Right renal pelvis (tissue), 4 donors: ENCODE results near the gene MYL5. TPM values are rescaled to one million over a fixed set of nuclear protein-coding genes. Genes with fewer than 3 reads are reported as not detected.
"Not testable (repeated sequence)": the region's sequence is repeated elsewhere in the genome, so short reads cannot be mapped to it uniquely, and the experiment has no call there.

Experiments used
- DNase-seq, 4 donors: peaks; one replicate each; pipeline ENCODE4 v3.0.0-alpha.2; 2013; ENCODE audit warnings: low read depth in 4 of 4, low spot score in 3 of 4, missing footprints in 1 of 4
- polyA plus RNA-seq, 4 donors: library from polyadenylated mRNA; unstranded; fragments of 120-200 nt; gene quantifications; one replicate each; pipeline ENCODE4 v1.2.1, GENCODE V29; 2013; ENCODE audit not compliant: insufficient read length in 4 of 4

MYL5 gene
- polyA plus RNA-seq, 4 donors: 14.1 to 23.3 (median 17.8) TPM

DNA sequence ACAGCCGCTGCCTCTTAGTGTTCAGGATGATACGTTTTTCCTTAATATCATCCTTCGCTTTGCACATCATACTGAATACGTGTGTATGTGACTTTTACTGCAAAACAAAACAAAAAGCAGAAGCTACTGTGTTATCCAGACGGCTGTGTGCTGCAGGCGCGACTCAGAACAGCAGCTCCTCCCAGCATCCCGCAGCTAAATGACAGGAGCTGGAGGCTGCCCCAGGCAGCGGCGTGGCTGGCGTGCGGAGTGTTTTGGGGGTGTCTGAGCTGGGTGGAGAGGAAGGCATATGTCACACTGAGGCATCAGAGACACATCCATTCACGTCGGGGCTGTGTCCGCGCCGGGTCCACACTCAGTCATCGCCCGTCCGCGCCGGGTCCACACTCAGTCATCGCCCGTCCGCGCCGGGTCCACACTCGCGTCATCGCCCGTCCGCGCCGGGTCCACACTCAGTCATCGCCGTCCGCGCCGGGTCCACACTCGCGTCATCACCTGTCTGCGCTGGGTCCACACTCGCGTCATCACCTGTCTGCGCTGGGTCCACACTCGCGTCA is 47.9 kb downstream of the MYL5 start:
- DNase-seq: no peak

DNA sequence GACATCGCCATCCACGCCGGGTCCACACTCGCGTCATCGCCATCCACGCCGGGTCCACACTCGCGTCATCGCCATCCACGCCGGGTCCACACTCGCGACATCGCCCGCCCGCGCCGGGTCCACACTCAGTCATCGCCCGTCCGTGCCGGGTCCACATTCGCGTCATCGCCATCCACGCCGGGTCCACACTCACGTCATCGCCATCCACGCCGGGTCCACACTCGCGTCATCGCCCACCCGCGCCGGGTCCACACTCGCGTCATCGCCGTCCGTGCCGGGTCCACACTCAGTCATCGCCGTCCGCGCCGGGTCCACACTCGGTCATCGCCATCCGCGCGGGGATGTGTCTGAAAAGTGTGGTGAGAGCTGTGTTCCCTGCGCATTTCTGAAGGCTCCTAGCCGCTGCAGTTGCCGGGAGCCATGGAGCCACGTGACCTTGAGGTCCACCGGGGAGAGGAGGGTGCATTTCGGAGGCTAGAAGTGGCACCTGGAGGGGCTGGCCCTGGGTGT is 48.6 kb downstream of the MYL5 start:
- no peak for DNase-seq

DNA sequence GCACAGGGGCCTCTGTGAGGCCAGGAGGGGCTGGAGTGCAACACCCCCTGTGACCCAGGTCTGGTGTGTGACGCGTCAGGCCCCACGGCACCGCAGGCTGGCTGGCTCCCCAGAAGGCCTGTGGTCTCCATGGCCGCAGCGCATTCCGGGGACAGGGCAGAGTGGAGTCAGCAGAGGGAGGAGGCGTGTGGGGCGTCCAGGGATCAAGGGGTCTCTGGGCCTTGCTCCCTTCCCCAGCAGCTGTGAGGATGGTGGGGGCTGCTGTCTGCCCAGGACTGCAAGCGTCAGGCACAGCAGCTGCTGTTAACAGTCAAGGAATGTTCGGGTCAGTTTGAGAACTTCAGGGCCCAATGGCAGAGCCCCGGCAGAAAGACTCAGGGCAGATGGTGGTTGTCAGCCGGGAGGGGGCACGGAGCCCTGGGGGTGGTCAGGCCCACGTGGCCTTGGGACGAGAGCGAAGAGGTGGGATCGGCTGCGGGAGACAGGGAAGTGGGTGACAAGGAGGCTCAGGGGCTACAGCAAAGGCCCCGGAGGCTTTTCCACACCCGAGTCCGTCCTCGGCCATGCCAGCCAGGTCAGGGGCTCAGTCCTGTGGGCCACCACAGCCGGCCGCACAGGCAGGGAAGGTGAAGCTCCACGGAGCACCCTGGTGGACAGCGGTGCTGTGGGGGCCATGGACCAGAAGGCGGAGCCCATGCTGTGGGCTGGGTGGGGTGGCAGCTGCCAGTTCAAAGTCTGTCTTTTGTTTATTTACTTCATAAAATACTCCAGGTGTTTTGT is 49.6 kb downstream of the MYL5 start:
- DNase-seq: no peak

DNA sequence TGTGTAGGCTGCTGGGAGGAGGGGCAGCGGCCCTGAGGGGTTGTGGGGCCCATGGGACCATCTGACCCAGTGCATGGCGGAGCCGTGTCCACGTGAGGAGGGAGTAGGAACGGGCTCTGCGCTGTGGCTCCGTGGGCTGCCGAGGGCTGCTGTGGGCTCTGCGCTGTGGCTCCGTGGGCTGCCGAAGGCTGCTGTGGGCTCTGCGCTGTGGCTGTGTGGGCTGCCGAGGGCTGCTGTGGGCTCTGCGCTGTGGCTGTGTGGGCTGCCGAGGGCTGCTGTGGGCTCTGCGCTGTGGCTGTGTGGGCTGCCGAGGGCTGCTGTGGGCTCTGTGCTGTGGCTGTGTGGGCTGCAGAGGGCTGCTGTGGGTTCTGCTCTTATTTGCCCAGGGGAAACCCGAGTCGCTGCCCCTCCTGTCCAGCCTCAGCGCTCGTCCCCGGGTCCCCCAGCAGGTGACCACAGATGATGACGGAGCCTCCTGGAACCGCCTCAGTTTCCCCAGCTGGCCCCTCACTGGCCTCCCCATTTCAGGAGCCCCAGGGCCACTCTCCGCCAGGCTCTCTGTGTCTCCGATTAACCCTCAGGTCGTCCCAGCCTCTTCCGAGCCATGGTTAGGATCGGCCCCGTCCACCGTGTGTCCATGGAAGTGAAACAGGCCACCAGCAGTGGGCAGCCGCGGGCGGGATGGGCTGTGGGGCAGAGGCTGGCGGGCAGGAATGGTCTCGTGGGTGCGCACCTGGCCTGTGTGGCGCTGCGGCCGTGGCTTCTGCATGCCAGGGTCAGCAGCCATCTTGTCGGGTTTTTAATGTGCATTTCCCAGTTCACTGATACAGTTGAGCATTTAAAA is 51.3 kb downstream of the MYL5 start:
- DNase-seq: no peak

DNA sequence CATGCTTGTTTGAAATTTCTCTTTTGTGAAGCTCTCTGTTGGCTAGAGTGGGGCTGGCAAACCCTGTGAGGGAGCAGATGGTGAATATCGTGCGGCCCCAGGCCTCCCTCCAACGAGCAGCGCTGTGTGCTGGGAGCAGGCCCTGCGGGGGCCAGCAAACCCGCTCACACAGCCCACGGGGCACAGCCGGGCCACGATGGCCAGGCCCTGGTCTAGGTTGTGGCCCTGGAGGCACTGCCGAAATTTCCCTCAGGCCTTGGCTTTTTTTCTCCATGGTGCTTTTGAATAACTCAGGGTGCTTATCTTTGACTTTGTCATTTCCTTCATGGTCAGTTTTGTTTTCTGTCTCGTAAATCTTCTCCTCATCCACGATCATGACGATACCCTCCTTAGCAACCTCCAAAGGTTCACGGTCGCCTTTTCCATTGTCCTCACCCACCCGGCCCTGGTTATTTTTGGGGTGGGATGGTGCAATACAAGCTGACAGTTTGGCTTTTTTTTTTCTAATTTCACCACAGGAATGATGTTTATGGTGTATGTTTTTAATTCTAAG is 52.0 kb downstream of the MYL5 start:
- DNase-seq: no peak

DNA sequence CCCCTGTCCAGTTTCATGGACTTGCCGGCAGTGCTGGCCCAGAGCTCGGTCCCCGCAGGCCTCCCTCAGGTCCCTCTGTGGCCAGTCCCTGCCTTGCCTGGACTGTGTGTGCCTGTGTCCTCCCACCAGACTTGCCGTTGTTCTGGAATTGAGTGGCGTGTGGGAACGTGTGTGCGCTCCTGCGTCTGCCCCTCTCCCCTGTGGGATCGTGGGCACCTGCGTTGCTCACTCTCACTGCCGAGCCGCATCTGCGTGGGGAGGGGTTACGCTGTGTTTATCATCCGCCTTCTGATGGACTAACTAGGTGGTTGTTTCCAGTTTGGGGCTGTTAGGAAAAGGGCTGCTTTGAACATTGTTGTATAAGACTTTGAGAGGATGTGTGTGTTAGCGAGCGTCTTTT is 52.5 kb downstream of the MYL5 start:
- no peak for DNase-seq

DNA sequence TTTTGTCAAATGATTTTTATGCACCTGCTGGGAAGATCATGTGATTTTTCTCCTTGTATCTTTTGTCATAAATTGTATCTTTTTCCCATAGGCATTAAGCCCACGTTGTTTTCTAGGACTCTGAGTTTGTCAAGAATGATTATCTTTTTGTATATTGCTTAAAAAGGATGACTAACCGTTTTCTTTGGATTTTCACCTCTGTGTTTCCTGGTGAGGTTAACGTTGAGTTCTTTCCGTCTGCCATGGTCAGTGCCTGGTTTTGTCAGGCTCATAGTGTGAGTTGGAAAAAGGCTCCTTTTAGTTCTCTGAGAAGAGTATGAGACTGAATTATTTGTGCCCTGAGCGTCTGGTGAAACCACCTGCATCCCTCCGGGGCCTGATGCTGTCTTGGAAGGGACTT is 53.2 kb downstream of the MYL5 start:
- no peak for DNase-seq

DNA sequence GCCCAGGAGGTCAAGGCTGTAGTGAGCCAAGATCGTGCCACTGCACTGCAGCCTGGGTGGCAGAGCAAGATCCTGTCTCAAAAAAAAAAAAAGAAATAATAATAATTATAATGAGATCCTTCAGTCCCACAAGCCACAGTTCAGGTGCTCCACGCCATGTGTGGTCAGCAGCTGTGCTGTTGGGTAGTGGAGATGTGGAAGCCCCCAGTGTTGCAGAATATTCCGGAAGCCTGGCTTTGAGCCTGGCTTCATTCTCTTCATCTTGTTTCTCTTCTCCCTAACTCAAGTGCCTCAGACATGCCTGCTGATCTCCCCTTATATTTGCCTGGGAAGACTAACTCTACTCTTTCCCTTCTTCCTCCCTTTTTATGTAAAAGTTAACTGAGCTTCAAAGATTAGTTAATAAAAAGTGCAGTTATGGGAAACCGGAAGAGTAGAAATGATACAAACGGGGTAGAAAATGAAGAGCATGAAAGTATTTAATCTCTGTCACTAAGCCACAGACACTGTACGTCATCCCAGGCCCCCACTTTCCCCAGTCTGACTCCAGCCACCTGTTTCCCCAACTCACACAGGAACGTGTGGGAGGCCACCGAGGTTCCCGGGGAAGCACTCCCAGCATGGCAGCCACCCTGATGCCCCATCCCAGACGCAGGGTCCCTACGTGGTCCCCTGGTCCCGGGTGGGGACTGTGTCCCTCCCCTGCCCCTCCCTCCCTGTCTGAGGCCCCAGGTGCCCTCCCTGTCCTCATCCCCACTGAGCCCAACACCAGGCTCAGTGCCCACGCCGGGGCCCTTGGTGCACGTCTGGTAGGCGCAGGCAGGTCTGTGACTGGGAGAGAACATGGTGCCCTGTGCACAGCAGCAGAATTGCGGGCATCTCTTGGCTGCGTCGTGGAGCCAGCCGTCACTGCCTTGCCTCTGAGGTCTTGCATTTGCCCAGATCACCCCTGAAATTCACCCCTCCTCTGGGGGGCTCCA is 55.3 kb downstream of the MYL5 start:
- no peak for DNase-seq

DNA sequence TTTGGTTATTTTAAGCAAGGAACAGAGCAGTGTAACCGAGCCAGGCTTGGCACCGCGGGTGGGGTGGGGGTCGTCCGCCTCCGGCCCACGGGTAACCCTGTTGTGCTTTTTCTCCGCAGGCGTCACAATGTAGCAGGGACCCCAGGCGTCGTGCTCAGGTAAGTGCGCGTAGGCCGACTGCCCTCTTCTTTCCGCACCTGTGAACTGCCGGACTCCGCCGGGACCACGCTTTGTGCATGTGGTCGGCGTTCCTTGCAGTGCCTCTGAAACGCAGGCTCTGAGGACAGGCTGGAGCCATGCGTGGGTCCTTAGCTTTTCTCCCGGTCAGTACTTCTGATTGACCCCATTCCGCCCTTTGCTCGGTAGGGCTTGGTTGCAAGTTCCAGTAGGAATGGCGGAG is 56.2 kb downstream of the MYL5 start:
- no peak for DNase-seq

DNA sequence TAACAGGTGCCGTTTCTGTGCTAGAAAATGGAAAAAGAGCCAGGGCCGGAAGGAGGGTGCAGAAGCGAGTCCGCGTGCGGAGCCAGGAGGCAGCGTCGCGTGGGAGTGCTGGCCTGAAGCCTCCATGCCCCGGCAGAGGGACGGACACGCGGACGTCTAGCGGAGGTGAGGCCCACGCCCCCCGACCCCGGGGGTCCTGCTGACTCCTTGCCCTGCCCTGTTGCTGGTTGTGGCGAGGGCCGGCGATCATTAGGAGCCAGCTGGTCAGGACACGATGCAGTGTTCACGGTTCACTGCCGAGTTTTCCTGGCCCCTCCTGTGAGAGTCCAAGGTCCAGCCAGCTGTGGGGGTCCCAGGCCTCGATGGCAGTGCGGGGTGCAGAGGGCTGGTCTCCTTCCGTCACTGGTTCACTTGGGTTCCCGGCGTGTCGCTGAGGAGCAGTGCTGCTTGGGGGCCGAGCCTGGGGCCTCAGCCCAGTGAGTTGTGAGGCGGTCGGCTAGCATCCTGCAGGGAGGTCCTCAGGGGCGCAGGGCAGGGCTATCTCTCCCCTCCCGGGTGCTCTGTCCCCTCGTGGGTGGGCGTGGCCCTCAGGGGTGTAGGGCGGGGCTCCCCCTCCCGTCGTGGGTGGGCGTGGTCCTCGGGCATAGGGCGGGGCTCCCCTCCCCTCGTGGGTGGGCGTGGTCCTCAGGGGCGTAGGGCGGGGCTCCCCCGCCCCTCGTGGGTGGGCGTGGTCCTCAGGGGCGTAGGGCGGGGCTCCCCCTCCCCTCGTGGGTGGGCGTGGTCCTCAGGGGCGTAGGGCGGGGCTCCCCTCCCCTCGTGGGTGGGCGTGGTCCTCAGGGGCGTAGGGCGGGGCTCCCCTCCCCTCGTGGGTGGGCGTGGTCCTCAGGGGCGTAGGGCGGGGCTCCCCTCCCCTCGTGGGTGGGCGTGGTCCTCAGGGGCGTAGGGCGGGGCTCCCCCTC is 56.9 kb downstream of the MYL5 start:
- DNase-seq: not testable (repeated sequence)

Other genes starting within 250 kb of the MYL5 start
- 10 to 100 TPM; 33.3 to 45.6 (median 42.8) TPM for gene ZNF721, start 175.4 kb upstream of the MYL5 start, polyA plus RNA-seq
- gene PIGG, start 175.3 kb upstream of the MYL5 start, polyA plus RNA-seq: 10 to 100 TPM; 54.7 to 69.4 (median 58.3) TPM
- under 1 TPM in 1 of 4 donors, not detected in 3; 0.05 TPM for gene TMEM271, start 98.2 kb upstream of the MYL5 start, polyA plus RNA-seq
- gene PDE6B, start 49.0 kb upstream of the MYL5 start, polyA plus RNA-seq: 10 to 100 TPM; 31.3 to 50.6 (median 38.7) TPM
- gene ATP5ME, start 266 bp upstream of the MYL5 start, polyA plus RNA-seq: 100 to 1,000 TPM; 248 to 285 (median 271) TPM
- 1 to 10 TPM; 3.5 to 6.6 (median 4.2) TPM for gene SLC49A3, start 14.6 kb downstream of the MYL5 start, polyA plus RNA-seq
- 10 to 100 TPM; 64.9 to 76.9 (median 72.0) TPM for gene PCGF3, start 31.3 kb downstream of the MYL5 start, polyA plus RNA-seq
- gene CPLX1, start 151.6 kb downstream of the MYL5 start, polyA plus RNA-seq: 1 to 10 TPM; 1.4 to 3.3 (median 1.9) TPM